MM.1S (cell line): ENCODE measurements around the gene IDH3G.

Experiments used
- CTCF ChIP-seq: fragments of 300-600 bp; sonication (generic); IDR thresholded peaks from 2 replicates; pipeline ENCODE4 v1.5.1; 2016; ENCODE audit warnings: antibody characterized with exemption, low read length, mixed read lengths
- EZH2 ChIP-seq: fragments of 300-600 bp; sonication (generic); optimal IDR thresholded peaks from 2 replicates; pipeline ENCODE3; 2017; ENCODE audit warnings: low read depth, mild to moderate bottlenecking, antibody characterized with exemption, low read length, mixed read lengths

- no peak for TF ChIP-seq EZH2
- TF ChIP-seq CTCF = no peak
Measured at GRCh38 chrX:153800177-153800722, 6.1 kb upstream of the IDH3G start.
